Measurements from ENCODE around the gene ACSS1.

Gene ACSS1

DNA sequence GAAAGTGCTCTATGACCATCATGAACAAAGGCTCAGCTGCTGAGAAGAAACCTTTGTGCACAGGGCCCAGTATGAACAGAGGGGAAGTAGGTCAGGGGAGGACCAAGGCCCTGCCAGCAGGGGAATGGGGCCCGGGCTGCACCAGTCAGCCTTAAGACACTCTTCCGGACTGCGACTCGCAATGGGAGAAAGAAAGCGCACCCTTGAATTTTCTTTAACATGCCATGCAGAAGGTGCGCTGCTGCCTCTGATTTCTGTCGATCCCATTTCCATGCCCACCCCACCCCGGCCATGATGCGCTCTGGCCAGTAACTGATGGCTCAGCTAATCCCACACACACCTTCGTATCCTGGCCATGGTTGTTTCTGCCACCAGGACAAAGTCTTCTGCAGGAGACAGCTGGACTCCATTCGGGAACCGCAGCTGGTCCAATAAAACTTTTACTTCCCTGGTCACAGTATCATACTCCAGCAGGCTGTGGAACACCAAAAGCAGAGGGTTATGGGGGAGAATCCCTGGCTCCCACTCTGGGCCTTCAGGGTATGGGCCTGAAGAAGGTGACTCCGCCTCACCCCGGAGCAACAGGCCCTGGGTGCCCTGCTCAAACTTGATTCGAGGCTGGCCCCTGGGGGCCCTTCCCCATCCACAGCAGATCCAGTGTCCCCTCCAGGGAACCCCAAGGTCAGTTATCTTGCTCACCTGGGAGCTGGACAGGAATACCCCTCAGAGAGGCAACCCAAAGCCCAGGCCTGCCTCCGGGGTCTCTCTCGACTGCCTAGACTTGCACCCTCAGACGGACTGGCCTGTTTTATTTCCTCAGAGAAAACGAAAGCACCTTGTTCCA lies 88.5 kb downstream of the ACSS1 start:
- DNase-seq, result no peak

DNA sequence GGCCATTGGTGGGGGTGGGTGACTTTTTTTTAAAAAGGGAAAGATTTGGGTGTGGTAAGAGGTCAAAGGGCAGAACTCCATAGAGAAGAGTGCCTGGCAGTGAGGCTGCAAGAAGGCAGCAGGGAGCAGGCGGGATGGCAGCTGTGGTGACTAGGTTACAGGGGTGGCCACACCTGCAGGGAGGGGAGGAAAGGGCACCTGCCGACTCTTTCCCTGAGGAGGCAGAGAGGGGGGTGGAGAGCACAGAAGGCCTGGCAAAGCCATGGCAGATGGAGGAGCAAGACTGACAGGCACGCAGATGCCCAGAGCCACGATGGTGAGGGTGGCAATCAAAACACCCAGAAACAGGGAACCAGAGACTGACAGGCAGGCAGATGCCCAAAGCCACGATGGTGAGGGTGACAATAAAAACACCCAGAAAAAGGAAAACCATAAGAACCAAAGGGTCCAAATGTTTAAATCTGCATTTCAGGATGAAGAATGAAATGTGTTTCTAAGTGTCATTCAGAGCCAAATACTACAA lies 89.6 kb downstream of the ACSS1 start:
- no peak for DNase-seq

DNA sequence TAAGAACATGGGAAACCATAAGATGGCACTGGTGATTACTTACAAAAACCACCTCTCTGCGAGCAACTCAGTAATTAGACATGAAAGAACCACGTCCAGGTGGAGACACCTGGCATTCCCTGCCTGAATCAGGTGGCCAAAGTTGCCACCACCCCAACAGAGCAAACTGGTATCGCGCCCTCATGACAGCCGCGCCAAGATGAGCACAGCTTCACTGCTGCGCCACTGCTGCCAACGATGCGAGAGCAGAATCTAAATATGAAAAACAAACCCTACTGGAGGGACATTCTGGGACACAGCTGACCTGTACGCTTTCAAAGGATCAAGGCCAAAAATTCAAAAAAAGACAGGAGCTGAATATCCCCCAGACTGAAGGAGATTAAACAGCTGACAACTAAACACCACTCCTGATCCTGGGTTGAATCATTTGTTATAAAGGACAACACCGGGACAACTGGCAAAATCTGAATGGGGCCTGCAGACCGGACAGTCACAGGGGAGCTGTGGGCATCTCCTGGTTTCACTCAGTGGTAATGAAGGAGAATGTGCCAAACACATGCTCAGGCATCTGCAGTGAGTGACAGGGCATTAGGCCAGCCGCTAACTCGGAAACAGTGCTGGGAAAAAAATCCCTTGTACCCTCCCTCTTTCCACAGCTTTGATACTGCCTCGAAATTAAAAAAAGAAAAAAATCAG lies 91.5 kb downstream of the ACSS1 start:
- no peak for DNase-seq

DNA sequence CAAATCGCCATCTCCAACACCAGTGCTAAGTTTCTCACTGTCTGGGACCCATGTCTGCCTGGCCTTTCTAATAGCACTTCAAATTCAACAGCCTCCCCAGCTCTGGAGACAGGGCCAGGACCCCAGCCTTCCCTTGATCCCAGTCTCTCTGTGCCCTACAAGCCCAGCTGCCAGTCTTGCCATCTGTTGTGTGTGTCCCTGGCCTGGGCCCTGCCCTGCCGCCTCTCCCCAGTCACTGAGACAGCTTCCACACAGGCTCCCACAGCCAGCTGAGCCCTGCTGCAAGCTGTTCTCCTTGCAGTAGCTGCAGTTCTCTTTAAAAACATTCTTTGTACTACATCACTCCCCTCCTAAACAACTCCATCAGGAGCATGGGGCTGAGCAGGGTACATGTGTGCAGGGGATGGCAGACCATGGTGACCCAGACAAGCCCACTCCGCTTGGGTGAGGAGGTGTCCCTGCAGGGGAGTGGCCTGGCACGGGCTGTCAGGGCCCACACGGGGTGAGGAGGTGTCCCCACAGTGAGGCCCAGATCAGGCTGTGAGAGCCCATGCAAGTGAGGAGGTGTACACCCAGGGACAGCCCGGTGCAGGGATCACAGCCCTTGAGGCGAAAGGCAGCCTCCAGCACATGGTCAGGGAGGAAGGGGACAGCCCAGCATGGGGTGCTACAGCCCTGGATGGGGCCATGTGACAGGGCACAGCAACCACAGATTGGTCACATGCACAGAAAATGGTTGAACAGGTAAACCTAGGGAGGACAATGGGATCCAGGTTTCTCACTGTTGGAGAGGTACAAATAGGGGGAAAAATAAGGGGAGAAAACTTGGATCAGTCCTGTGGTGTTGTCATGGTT lies 92.6 kb downstream of the ACSS1 start:
- no peak for DNase-seq

DNA sequence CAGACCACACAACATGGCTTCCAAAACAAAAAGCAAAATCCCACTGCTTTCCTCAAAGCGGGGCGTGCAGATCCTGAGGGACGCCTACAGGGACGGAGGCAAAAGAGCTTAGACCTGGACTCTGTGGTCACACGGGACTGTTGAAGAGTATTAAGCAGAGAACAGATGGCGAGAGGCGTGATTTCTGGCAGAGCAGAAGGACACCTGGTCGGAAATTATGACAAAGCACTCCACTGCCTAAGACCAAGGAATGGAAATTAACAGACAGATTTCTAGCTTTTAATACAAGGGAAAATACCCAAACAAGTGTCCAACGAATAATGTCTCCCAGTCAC lies 93.5 kb downstream of the ACSS1 start:
- no peak for DNase-seq

DNA sequence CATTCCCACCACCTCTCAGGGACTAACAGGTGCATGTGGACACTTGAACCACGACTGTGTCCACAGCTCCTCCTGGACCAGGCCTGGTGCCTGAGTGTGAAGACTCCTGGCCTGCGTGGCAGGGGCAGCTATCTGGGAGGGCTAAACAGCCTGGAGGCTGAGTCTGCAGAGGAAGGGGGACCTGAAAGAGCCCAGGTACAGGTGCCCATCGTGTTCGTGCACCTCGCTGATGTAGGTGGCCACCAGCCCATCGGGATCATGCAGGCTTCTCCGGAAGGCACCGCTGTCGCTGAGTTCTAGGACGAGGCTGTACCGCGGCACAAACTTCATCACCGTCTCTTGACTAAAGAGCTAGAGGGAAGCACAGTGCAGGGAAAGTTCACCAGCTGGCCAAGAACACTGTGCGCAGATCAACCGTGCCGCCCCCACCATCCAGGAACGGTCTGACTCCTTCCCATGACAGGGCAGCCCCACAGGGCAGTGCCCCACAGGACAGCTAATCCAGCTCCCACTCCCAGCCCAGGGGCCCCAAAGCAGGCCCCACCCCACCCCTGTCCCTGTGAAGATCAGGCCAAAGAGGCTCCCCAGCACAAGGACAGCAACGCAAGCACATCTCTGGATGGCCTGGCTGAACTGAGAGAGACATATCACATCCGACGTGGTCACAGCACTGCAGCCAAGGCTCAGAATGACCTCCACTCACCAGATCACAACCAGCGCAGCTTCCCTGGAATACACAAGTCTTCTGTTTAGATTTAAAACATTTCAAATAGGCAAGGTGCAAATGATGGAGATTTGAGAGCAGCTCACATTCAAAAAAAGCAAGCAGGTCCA lies 94.0 kb downstream of the ACSS1 start:
- DNase-seq, result no peak

DNA sequence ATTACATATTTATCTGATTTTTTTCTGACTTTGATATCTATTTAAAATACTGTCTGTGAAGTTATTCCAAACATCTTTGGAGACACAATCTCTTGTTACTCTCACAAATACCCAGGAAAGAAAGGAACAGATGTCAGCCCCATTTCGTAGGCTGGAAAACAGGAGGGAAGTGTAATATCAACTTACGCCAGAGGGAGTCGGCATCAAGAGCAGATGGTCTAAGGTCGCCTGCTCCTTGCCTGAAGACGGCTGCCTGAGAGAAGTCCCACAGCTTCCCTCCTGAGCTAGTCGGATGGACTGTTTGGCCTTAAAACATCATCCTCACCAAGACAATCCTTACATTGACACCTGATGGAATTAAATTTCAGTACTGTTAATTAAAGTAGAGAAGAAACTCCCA lies 95.4 kb downstream of the ACSS1 start:
- DNase-seq, result no peak

DNA sequence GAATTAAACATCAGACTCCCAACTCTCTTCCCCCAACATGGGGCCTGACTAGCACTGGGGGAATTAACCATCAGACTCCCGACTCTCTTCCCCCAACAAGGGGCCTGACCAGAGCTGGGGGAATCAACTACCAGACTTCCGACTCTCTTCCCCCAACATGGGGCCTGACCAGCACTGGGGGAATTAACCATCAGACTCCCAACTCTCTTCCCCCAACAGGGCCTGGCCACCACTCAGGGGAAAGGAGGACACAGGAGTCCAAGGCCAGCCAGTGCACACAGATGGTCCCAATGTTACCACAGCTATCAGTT lies 95.8 kb downstream of the ACSS1 start:
- DNase-seq, result no peak

DNA sequence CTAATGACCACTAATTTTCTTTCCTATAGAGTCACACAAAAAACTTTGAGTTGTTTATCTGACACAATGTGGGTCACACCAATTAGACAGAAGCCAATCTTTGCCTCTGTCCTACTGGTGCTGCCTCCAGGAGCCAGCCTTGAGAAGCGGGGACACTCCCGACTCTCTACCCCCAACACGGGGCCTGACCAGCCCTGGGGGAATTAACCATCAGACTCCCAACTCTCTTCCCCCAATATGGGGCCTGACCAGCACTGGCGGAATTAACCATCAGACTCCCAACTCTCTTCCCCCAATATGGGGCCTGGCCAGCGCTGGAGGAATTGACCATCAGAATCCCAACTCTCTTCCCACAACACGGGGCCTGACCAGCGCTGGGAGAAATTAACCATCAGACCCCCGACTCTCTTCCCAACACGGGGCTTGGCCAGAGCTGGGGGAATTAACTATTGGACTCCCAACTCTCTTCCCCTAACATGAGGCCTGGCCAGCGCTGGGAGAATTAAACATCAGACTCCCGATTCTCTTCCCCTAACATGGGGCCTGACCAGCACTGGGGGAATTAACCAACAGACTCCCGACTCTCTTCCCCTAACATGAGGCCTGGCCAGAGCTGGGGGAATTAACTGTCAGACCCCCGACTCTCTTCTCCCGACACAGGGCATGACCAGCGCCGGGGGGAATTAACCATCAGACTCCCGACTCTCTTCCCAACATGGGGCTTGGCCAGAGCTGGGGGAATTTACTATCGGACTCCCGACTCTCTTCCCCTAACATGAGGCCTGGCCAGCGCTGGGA lies 96.4 kb downstream of the ACSS1 start:
- no peak for DNase-seq

DNA sequence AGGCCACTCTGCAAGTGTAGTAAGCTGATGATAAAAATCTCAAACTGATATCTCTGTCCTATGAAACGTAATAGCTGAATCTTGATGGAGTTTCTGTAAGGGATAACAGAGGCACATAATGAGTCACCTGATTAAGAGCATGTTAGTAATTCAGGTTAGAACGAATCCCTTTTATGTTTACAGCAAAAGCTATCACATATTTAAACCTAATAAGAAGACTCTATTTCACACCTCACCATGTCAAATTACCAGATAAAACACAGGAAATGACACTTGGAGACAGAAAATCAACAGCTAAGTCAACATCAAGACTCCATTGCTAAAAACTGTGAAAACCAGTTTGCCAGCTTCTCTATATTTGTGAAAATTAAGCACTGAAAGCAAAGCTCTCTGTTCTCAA lies 97.1 kb downstream of the ACSS1 start:
- DNase-seq, result no peak

DNA sequence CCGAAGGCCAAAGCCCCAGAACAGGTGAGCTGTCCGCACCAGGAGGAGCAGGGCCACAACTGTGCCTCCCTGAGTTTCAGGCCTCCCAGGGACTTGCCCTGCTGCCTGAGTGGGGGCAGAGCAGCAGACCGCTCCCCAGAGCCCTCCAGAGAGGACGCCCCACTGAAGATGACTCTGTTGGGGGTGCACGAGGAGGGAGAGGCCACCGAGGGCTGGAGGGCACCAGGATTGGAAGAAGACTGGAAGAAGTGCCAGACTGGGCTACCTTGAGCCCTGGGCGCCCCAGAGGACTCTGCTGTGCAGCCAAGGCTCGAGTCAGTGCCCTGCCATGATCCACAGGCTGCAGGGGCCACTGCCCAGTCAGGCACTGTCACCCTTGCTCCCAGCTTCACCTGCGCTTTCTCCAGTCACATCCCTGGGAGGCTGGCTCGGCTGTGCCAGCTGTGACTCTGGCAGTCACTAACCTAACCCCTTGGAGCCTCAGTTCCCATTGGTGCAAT lies 97.6 kb downstream of the ACSS1 start:
- no peak for DNase-seq

DNA sequence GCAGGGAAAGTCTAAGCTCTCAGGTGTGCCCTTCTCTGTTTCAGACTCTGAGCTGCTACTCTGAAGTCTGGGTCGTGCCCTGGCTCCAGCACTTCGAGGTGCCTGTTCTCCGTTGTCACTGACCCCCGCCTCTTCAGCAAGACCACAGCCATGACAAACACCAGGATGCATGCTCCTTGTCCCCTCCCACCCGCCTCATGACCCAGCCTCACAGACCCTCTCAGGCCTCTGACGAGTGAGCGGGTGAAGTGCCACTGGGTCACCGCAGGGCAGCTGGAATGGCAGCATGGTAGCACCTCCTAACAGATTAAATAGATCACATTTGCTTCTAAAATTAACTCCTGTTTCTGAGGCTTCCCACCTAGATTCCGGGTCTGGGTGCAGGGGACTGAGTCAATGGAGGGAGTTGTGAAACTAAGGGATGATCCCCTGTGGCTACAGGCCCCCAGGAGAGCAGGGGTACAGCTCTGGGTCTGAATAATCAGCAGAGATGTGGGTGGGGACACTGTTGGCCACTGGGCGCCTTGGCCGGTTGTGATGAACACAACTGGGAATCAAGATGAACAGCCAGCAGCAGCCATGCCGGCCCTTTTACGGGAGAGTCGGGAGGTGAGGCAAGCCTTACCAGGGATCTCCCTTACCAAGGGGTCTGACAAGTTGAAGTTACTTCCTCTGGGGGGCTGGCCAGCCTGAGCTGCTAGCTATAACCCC lies 98.2 kb downstream of the ACSS1 start:
- DNase-seq, result no peak

DNA sequence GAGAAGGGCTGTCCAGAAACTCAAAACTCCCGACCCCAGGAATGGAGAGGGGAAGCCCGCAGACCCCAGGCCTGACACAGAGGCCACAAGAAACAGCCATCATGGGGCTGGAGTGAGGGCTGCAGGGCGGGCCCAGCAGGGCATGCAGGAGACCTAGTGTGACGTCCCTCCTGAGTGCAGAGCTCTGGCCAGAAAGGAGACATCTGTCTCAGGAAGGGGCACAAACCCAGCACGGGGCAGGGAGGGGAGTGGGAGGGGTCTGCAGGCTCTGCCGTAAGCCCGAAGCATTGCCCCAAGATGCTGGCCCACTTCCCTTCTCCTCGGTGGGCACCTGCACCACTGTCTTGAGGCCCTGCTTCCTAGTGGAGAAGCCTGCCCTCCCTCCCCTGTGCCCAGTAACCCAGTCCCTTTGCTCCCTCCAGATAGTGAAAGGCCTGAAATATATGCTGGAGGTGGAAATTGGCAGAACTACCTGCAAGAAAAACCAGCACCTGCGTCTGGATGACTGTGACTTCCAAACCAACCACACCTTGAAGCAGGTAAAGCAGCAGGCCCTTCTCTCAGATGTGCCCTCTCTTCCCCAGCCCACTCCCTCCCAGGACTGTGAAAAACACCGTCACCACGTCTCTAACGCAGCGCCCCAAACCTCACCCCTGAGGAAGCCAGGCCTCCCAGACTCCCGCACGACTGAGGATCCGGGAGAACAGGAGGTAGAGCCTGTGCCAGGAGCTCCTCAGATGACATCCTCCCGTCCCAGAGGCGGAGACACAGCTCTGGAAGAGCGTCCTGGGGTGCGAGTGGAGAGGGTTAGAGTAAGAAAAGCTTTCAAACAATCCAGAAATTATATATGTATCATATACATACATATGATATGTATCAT lies 99.2 kb downstream of the ACSS1 start:
- DNase-seq, result no peak

DNA sequence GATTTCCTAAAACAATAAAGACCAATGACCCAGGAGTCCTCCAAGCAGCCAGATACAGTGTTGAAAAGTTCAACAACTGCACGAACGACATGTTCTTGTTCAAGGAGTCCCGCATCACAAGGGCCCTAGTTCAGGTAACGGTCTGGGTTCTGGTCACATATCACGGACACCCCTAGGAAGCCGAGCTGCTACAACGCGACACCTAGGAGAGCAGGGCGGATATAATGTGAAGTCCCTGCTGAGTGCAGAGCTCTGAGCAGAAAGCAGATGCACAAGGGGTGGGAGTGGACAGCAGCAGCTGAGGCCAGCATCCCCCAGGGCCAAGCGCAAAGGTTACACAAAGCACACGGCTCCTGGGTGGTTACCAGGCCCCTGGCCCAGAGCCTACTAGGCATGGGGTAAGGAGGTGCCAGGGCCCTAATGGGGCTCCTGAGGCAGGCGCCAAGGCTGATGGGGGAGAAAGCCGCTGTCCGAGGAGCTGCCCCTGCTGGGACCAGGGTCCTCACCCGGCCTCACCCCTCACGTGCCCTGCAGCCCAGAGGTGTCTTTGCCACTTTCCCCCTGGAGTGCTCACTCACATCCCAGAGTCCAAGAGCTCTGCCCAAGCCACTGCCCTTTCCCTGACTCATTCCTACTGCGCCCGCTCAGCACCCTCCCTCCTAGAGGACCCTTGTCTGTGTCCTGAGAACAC lies 100.5 kb downstream of the ACSS1 start:
- no peak for DNase-seq

All from T-helper 9 cell (primary cell).